ENCODE results near the gene FBP2.

DNA sequence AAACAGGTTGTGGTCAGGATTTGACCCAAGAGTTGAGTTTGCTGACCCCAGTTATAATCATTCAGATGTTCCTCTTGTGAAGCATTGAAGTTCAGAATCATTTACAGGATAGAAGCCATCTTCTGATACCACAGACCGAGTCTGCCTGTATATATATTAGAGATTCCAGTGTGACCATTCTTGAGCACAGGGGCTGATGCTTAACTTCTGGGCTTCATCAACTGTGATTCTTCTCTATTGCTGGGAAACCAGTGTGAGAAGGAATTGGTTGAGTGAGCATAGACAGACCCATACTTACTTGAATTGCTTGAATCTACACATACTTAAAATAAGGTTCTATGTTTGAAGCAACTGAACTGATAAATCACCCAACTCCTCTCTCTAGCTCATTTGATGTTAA is 66.7 kb downstream of the FBP2 start:
- TF ChIP-seq, protein P1, sequence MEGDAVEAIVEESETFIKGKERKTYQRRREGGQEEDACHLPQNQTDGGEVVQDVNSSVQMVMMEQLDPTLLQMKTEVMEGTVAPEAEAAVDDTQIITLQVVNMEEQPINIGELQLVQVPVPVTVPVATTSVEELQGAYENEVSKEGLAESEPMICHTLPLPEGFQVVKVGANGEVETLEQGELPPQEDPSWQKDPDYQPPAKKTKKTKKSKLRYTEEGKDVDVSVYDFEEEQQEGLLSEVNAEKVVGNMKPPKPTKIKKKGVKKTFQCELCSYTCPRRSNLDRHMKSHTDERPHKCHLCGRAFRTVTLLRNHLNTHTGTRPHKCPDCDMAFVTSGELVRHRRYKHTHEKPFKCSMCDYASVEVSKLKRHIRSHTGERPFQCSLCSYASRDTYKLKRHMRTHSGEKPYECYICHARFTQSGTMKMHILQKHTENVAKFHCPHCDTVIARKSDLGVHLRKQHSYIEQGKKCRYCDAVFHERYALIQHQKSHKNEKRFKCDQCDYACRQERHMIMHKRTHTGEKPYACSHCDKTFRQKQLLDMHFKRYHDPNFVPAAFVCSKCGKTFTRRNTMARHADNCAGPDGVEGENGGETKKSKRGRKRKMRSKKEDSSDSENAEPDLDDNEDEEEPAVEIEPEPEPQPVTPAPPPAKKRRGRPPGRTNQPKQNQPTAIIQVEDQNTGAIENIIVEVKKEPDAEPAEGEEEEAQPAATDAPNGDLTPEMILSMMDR (IDR thresholded peaks at IDR 0.05; ENCODE audit: low read depth, low read length, poor library complexity, severe bottlenecking) = no peak
- TF ChIP-seq EZH2phosphoT487 (IDR thresholded peaks at IDR 0.05; ENCODE audit: borderline replicate concordance, low read length) = no peak

Measured in DOHH2 (cell line).